HCT116 (cell line): ENCODE data around the gene VTI1B. TPM values are rescaled to one million over a fixed set of nuclear protein-coding genes. Genes with fewer than 3 reads are reported as not detected.

Experiments used
- ATAC-seq: fragments of 200-7000 bp; cut with Tn5 transposase; 2 replicates; pipeline ENCODE4 v1.9.1; 2020; ENCODE audit warnings: mild to moderate bottlenecking, moderate library complexity
- BruUV-seq: library from RNA; stranded (reverse); fragments of 400-500 nt; replicated peaks from 2 replicates; lab custom pipeline; 2021; lab: Mats Ljungman, UMichigan
- CTCF ChIA-PET: fragments of 300-600 bp; sonication (Branson Sonifier 250); formaldehyde crosslinking; loops from one replicate; lab custom pipeline; 2021; ENCODE audit warnings: antibody characterized with exemption; lab: Charles Lee
- POLR2A ChIA-PET: fragments of 300-600, 350-600 bp; sonication (Branson Sonifier 250); formaldehyde crosslinking; loops from one replicate; lab custom pipeline; 2021; ENCODE audit warnings: antibody characterized with exemption; lab: Charles Lee
- RAD21 ChIA-PET, 2 experiments: fragments of 300-600 bp; sonication (Branson Sonifier 250); formaldehyde crosslinking; loops; one replicate each; lab custom pipeline; 2023; ENCODE audit warnings: low total read pairs in 2 of 2; ENCODE audit not compliant: uncharacterized antibody in 2 of 2, unreplicated experiment in 2 of 2, low non-redundant PET in 1 of 2; lab: Charles Lee
- DNase-seq: peaks from one replicate; pipeline ENCODE4 v3.0.0-alpha.2; 2010; ENCODE audit warnings: low read depth, low spot score
- H2AFZ ChIP-seq: fragments of 200-600 bp; shearing (Covaris generic), sonication (generic); 2 replicates; pipeline ENCODE4 v1.6.1; 2017; ENCODE audit warnings: low read depth, mixed run types, mixed read lengths, antibody characterized with exemption, low read length; ENCODE audit not compliant: poor library complexity, severe bottlenecking
- H3K27ac ChIP-seq: 2 replicates; pipeline ENCODE4 v1.5.1; 2012; ENCODE audit warnings: low read depth, low read length
- H3K27me3 ChIP-seq: fragments of 200-600 bp; sonication (generic); 2 replicates; pipeline ENCODE4 v1.6.1; 2016; ENCODE audit warnings: mixed run types, low read length, mixed read lengths; ENCODE audit not compliant: insufficient read depth
- H3K36me3 ChIP-seq, 2 experiments: fragments of 200-500 bp in 1 of 2; fragments of 200-600 bp in 1 of 2; sonication (Bioruptor generic) in 1 of 2; sonication (generic) in 1 of 2; 2 replicates each; pipeline versions ENCODE4 v1.5.1 to v1.6.1; 2014 to 2016; ENCODE audit warnings: low read length in 2 of 2, inconsistent platforms in 1 of 2, mixed read lengths in 1 of 2, mixed run types in 1 of 2; ENCODE audit not compliant: insufficient read depth in 2 of 2, control insufficient read depth in 1 of 2
- H3K4me1 ChIP-seq, 2 experiments: fragments of 200-600 bp in 1 of 2; sonication (generic) in 1 of 2; 2 replicates each; pipeline versions ENCODE4 v1.5.1 to v1.6.1; 2012 to 2017; ENCODE audit warnings: low read length in 2 of 2, inconsistent platforms in 1 of 2, mild to moderate bottlenecking in 1 of 2, mixed read lengths in 1 of 2, mixed run types in 1 of 2, moderate library complexity in 1 of 2; ENCODE audit not compliant: insufficient read depth in 2 of 2, control insufficient read depth in 1 of 2
- H3K4me2 ChIP-seq: fragments of 200-600 bp; sonication (generic); 2 replicates; pipeline ENCODE4 v1.6.1; 2017; ENCODE audit warnings: mixed run types, low read length, mixed read lengths
- H3K4me3 ChIP-seq, 2 experiments: fragments of 200-600 bp in 1 of 2; sonication (generic) in 1 of 2; replicated peaks in 1 of 2; 2 replicates each; pipeline ENCODE4 v1.5.1; 2011 to 2016; ENCODE audit warnings: low read length in 2 of 2, control low read depth in 1 of 2, low read depth in 1 of 2, mild to moderate bottlenecking in 1 of 2, mixed read lengths in 1 of 2, mixed run types in 1 of 2
- H3K79me2 ChIP-seq: fragments of 200-600 bp; sonication (generic); 2 replicates; pipeline ENCODE4 v1.6.1; 2017; ENCODE audit warnings: mild to moderate bottlenecking, mixed run types, low read length, moderate library complexity, mixed read lengths; ENCODE audit not compliant: insufficient read depth
- H3K9ac ChIP-seq: fragments of 200-600 bp; sonication (generic); 2 replicates; pipeline ENCODE4 v1.6.1; 2016; ENCODE audit warnings: low read length, mixed read lengths
- H3K9me2 ChIP-seq: fragments of 200-600 bp; sonication (generic), shearing (Covaris generic); 2 replicates; pipeline ENCODE4 v1.6.1; 2017; ENCODE audit warnings: mixed run types, mild to moderate bottlenecking, moderate library complexity; ENCODE audit not compliant: insufficient read depth
- H3K9me3 ChIP-seq, 2 experiments: fragments of 200-500 bp in 1 of 2; fragments of 200-600 bp in 1 of 2; sonication (Bioruptor generic) in 1 of 2; sonication (generic) in 1 of 2; 2 replicates each; pipeline ENCODE4 v1.6.1; 2014 to 2017; ENCODE audit warnings: low read length in 2 of 2, mixed read lengths in 2 of 2, inconsistent platforms in 1 of 2, low read depth in 1 of 2, mild to moderate bottlenecking in 1 of 2, mixed run types in 1 of 2, moderate library complexity in 1 of 2; ENCODE audit not compliant: control insufficient read depth in 1 of 2, insufficient read depth in 1 of 2
- H4K20me1 ChIP-seq: fragments of 200-600 bp; sonication (generic), shearing (Covaris generic); 2 replicates; pipeline ENCODE4 v1.6.1; 2017; ENCODE audit warnings: mixed run types, mild to moderate bottlenecking, moderate library complexity; ENCODE audit not compliant: insufficient read depth
- CBX3 ChIP-seq: IDR thresholded peaks from 2 replicates; pipeline ENCODE4 v1.6.1; 2012; ENCODE audit warnings: low read depth
- CEBPB ChIP-seq: IDR thresholded peaks from 2 replicates; pipeline ENCODE4 v1.6.1; 2012; ENCODE audit warnings: low read depth
- EGR1 ChIP-seq: IDR thresholded peaks from 2 replicates; pipeline ENCODE4 v1.6.1; 2012; ENCODE audit warnings: low read depth
- ELF1 ChIP-seq: IDR thresholded peaks from 2 replicates; pipeline ENCODE4 v1.6.1; 2012; ENCODE audit warnings: low read depth, borderline replicate concordance
- EZH2 ChIP-seq: fragments of 200-600 bp; sonication (generic); IDR thresholded peaks from 2 replicates; pipeline ENCODE4 v1.6.1; 2017; ENCODE audit warnings: antibody characterized with exemption, mixed run types
- EZH2phosphoT487 ChIP-seq: fragments of 200-600 bp; IDR thresholded peaks from 2 replicates; pipeline ENCODE4 v1.6.1; 2018; ENCODE audit warnings: antibody characterized with exemption, borderline replicate concordance
- FOSL1 ChIP-seq: IDR thresholded peaks from 2 replicates; pipeline ENCODE4 v1.6.1; 2012; ENCODE audit warnings: low read depth
- JUND ChIP-seq: IDR thresholded peaks from 2 replicates; pipeline ENCODE4 v1.6.1; 2012
- POLR2A ChIP-seq: IDR thresholded peaks from 2 replicates; pipeline ENCODE4 v1.7.0; 2011; ENCODE audit warnings: borderline replicate concordance; ENCODE audit not compliant: insufficient read depth, insufficient read length; ENCODE audit errors: extremely low read depth
- RAD21 ChIP-seq: IDR thresholded peaks from 2 replicates; pipeline ENCODE4 v1.6.1; 2012; ENCODE audit warnings: low read depth, mild to moderate bottlenecking
- SIN3A ChIP-seq: IDR thresholded peaks from 2 replicates; pipeline ENCODE4 v1.6.1; 2012; ENCODE audit warnings: low read depth
- SRF ChIP-seq: IDR thresholded peaks from 2 replicates; pipeline ENCODE4 v1.6.1; 2012; ENCODE audit warnings: low read depth
- TCF7L2 ChIP-seq: IDR thresholded peaks from 2 replicates; pipeline ENCODE4 v1.7.0; 2011; ENCODE audit warnings: borderline replicate concordance, inconsistent platforms; ENCODE audit not compliant: insufficient read depth, insufficient read length; ENCODE audit errors: extremely low read depth
- YY1 ChIP-seq: IDR thresholded peaks from 2 replicates; pipeline ENCODE4 v1.6.1; 2011; ENCODE audit warnings: low read length, low read depth, moderate library complexity, mild to moderate bottlenecking; ENCODE audit not compliant: insufficient replicate concordance; ENCODE audit errors: extremely low read depth
- ZFX ChIP-seq: fragments of 450-650 bp; IDR thresholded peaks from 2 replicates; pipeline ENCODE4 v1.6.1; 2017
- ZNF274 ChIP-seq: fragments of 200-500 bp; sonication (Bioruptor generic); IDR thresholded peaks from 2 replicates; pipeline ENCODE4 v1.6.1; 2014; ENCODE audit warnings: mild to moderate bottlenecking, low read depth, low read length, inconsistent platforms
- intact Hi-C: fragments of 100-400 bp; cut with micrococcal nuclease; formaldehyde crosslinking; loops from 2 replicates; pipeline ENCODE4 v1.10.0; 2022
- total RNA-seq: library from RNA; stranded (reverse); gene quantifications from one replicate; pipeline ENCODE4 v1.2.1, GENCODE V29; 2021; ENCODE audit not compliant: unreplicated experiment
- TF ChIP-seq, protein P1 (sequence below), 3 experiments: fragments of 200-600 bp in 1 of 3; sonication (generic) in 1 of 3; IDR thresholded peaks in 2 of 3; conservative IDR thresholded peaks in 1 of 3; 2 replicates each; pipeline ENCODE4 v1.5.1; 2012 to 2017; ENCODE audit warnings: low read depth in 2 of 3, low read length in 2 of 3, antibody characterized with exemption in 1 of 3, borderline replicate concordance in 1 of 3, control low read depth in 1 of 3, mild to moderate bottlenecking in 1 of 3, mixed read lengths in 1 of 3, mixed run types in 1 of 3, moderate library complexity in 1 of 3; ENCODE audit not compliant: insufficient read depth in 1 of 3
- TF ChIP-seq, protein P2 (sequence below): IDR thresholded peaks from 2 replicates; pipeline ENCODE4 v1.6.1; 2012
- TF ChIP-seq, protein P3 (sequence below): IDR thresholded peaks from 2 replicates; pipeline ENCODE4 v1.6.1; 2011; ENCODE audit warnings: mild to moderate bottlenecking, low read length, moderate library complexity; ENCODE audit not compliant: insufficient replicate concordance; ENCODE audit errors: extremely low read depth
- TF ChIP-seq, protein P4 (sequence below): IDR thresholded peaks from 2 replicates; pipeline ENCODE4 v1.6.1; 2012

Gene VTI1B
- total RNA-seq, 1 experiment from 2014 or later, result 86.3 TPM

DNA sequence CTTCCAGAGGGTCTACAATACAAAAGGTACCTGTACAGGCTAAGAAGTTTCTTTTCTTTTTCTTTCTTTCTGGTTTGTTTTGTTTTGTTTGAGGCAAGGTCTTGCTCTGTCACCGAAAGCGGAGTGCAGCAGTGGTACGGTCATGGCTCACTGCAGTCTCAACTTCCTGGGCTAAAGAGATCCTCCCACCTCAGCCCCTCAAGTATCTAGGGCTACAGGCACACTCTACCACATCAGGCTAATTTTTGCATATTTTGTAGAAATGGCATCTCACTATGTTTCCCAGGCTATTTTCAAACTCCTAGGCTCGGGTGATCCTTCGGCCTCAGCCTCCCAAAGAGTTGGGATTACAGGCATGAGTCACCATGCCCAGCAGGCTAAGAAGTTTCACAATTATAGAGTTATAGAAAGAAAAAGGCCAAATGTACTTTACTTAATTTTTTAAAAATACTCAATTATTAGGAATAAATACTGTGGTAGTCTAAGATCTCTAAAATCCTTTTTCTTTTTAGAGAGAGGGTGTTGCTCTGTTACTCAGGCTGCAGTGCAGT is 71.4 kb downstream of the VTI1B start (continued):
- TF ChIP-seq, protein P1, sequence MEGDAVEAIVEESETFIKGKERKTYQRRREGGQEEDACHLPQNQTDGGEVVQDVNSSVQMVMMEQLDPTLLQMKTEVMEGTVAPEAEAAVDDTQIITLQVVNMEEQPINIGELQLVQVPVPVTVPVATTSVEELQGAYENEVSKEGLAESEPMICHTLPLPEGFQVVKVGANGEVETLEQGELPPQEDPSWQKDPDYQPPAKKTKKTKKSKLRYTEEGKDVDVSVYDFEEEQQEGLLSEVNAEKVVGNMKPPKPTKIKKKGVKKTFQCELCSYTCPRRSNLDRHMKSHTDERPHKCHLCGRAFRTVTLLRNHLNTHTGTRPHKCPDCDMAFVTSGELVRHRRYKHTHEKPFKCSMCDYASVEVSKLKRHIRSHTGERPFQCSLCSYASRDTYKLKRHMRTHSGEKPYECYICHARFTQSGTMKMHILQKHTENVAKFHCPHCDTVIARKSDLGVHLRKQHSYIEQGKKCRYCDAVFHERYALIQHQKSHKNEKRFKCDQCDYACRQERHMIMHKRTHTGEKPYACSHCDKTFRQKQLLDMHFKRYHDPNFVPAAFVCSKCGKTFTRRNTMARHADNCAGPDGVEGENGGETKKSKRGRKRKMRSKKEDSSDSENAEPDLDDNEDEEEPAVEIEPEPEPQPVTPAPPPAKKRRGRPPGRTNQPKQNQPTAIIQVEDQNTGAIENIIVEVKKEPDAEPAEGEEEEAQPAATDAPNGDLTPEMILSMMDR (IDR thresholded peaks at IDR 0.05 in 2 of 3, conservative IDR thresholded peaks at IDR 0.05 in 1 of 3; ENCODE audit: borderline replicate concordance in 1 of 3, insufficient read depth in 1 of 3, low read depth in 2 of 3, low read length in 2 of 3), result no peak

DNA sequence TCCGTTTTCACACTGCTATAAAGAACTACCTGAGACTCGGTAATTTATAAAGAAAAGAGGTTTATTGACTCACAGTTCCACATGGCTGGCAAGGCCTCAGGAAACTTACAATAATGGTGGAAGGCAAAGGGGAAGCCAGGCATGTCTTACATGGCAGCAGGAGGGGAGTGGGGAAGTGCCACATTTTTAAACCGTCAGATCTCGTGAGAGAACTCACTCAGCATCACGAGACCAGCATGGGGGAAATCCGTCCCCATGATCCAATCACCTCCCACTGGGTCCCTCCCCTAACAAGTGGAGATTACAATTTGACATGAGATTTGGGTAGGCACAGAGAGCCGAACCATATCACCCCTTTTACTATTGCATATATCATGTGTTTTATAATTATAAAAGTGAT is 72.4 kb downstream of the VTI1B start:
- Histone ChIP-seq H3K9ac (no peak overlapping the region), H3K36me3 (no peaks in the 10 kb centered on the region), H3K27me3 (no peaks in the 10 kb centered on the region), H3K4me2 (no peak overlapping the region), H3K4me3 (no peak overlapping the region), H2AFZ (no peak overlapping the region), H4K20me1 (no peaks in the 10 kb centered on the region), H3K79me2 (peaks cover 13% of the 10 kb centered on the region; the same call in 1 of the 2 replicates), H3K27ac (no peak overlapping the region), H3K9me3 (no peaks in the 10 kb centered on the region), H3K4me1 (peaks cover 3 to 16% of the 10 kb centered on the region in 2 experiments; a peak in 2 of 4 replicates), H3K9me2 (no peaks in the 10 kb centered on the region)
- intact Hi-C loops, result loop anchor here (5.0 kb wide), 1 partner anchor 100 kb away; the partner anchor contains the start of gene RDH12
- ChIA-PET CTCF (no interaction called here), RAD21 (no interaction called here), POLR2A (no interaction called here)
- no peak for DNase-seq
- BruUV-seq, result no TSS peak
- TF ChIP-seq ZFX (no peak), TCF7L2 (no peak), CEBPB (no peak), FOSL1 (no peak), EZH2phosphoT487 (no peak), RAD21 (no peak), SIN3A (no peak), ZNF274 (no peak), YY1 (no peak), CBX3 (no peak), JUND (no peak), POLR2A (no peak), ELF1 (no peak), SRF (no peak), EZH2 (no peak), EGR1 (no peak)
- TF ChIP-seq, protein P2, sequence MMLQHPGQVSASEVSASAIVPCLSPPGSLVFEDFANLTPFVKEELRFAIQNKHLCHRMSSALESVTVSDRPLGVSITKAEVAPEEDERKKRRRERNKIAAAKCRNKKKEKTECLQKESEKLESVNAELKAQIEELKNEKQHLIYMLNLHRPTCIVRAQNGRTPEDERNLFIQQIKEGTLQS, result no peak
- TF ChIP-seq, protein P3, sequence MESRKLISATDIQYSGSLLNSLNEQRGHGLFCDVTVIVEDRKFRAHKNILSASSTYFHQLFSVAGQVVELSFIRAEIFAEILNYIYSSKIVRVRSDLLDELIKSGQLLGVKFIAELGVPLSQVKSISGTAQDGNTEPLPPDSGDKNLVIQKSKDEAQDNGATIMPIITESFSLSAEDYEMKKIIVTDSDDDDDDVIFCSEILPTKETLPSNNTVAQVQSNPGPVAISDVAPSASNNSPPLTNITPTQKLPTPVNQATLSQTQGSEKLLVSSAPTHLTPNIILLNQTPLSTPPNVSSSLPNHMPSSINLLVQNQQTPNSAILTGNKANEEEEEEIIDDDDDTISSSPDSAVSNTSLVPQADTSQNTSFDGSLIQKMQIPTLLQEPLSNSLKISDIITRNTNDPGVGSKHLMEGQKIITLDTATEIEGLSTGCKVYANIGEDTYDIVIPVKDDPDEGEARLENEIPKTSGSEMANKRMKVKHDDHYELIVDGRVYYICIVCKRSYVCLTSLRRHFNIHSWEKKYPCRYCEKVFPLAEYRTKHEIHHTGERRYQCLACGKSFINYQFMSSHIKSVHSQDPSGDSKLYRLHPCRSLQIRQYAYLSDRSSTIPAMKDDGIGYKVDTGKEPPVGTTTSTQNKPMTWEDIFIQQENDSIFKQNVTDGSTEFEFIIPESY, result no peak
- TF ChIP-seq, protein P1 (IDR thresholded peaks at IDR 0.05 in 2 of 3, conservative IDR thresholded peaks at IDR 0.05 in 1 of 3; ENCODE audit: borderline replicate concordance in 1 of 3, insufficient read depth in 1 of 3, low read depth in 2 of 3, low read length in 2 of 3), result no peak
- TF ChIP-seq, protein P4, sequence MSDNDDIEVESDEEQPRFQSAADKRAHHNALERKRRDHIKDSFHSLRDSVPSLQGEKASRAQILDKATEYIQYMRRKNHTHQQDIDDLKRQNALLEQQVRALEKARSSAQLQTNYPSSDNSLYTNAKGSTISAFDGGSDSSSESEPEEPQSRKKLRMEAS, result no peak
- no peak for ATAC-seq
